SK-N-MC (cell line): ENCODE data around the gene SIPA1L3.

Experiments
- DNase-seq: peaks from one replicate; pipeline ENCODE4 v3.0.0-alpha.2; 2011; ENCODE audit warnings: low read depth, low spot score
- H3K27ac ChIP-seq: fragments of 200-600 bp; sonication (generic); 2 replicates; pipeline ENCODE4 v1.5.1; 2016; ENCODE audit warnings: mixed run types
- H3K36me3 ChIP-seq: fragments of 200-600 bp; sonication (generic); 2 replicates; pipeline ENCODE4 v1.6.1; 2017; ENCODE audit warnings: antibody characterized with exemption, low read length, mixed read lengths; ENCODE audit not compliant: insufficient read depth
- H3K4me3 ChIP-seq: fragments of 200-600 bp; sonication (generic); 2 replicates; pipeline ENCODE4 v1.5.1; 2016
- H3K9ac ChIP-seq: fragments of 200-600 bp; sonication (generic); 2 replicates; pipeline ENCODE4 v1.8.0; 2017; ENCODE audit warnings: mixed run types, mixed read lengths; ENCODE audit not compliant: insufficient read length
- H3K9me3 ChIP-seq: fragments of 200-600 bp; sonication (generic); 2 replicates; pipeline ENCODE4 v1.6.1; 2017; ENCODE audit warnings: low read depth, mild to moderate bottlenecking, antibody characterized with exemption, low read length, moderate library complexity, mixed read lengths
- EZH2 ChIP-seq: fragments of 200-600 bp; sonication (generic); IDR thresholded peaks from one replicate; pipeline ENCODE4 v1.6.1; 2017; ENCODE audit warnings: antibody characterized with exemption
- FOXP2 ChIP-seq: optimal IDR thresholded peaks from 2 replicates; pipeline ENCODE3; 2011; ENCODE audit warnings: mild to moderate bottlenecking, moderate library complexity; ENCODE audit not compliant: insufficient read depth; ENCODE audit errors: extremely low read length, control extremely low read depth
- POLR2AphosphoS5 ChIP-seq: IDR thresholded peaks from 2 replicates; pipeline ENCODE4 v1.6.1; 2012; ENCODE audit warnings: mild to moderate bottlenecking, low read depth, low read length, borderline replicate concordance

The SIPA1L3 gene

GRCh38 chr19:38001158-38001781 lies 94.3 kb downstream of the SIPA1L3 start:
- no peaks in the 10 kb centered on the region for H3K36me3 ChIP-seq
- TF ChIP-seq EZH2, result no peak
- no peak for TF ChIP-seq POLR2AphosphoS5
- TF ChIP-seq FOXP2, result no peak
- H3K4me3 ChIP-seq, result no peak overlapping the region
- no peak overlapping the region for H3K9ac ChIP-seq
- H3K27ac ChIP-seq, result no peak overlapping the region
- DNase-seq, result no peak
- H3K9me3 ChIP-seq, result no peaks in the 10 kb centered on the region

GRCh38 chr19:38003438-38004185 lies 96.6 kb downstream of the SIPA1L3 start:
- Histone ChIP-seq H3K9ac (peak overlapping the region; percentile 15), H3K4me3 (peak overlapping the region; percentile 66), H3K27ac (peak overlapping the region; percentile 81), H3K9me3 (no peaks in the 10 kb centered on the region), H3K36me3 (no peaks in the 10 kb centered on the region)
- no peak for TF ChIP-seq EZH2
- no peak for DNase-seq

- no peak for DNase-seq
- Histone ChIP-seq H3K36me3 (no peaks in the 10 kb centered on the region), H3K9me3 (no peaks in the 10 kb centered on the region), H3K4me3 (peak overlapping the region; percentile 66; the same call in 1 of the 2 replicates), H3K9ac (peak overlapping the region; percentile 15), H3K27ac (peak overlapping the region; percentile 81)
- TF ChIP-seq EZH2 (no peak), FOXP2 (no peak), POLR2AphosphoS5 (no peak)
Measured at GRCh38 chr19:38004186-38004520, 97.1 kb downstream of the SIPA1L3 start.

- Histone ChIP-seq H3K9me3 (no peaks in the 10 kb centered on the region), H3K9ac (no peak overlapping the region), H3K4me3 (no peak overlapping the region), H3K36me3 (no peaks in the 10 kb centered on the region), H3K27ac (no peak overlapping the region)
- TF ChIP-seq POLR2AphosphoS5, result no peak
- no peak for TF ChIP-seq FOXP2
- no peak for TF ChIP-seq EZH2
- DNase-seq, result no peak
Measured at GRCh38 chr19:38004521-38005223, 97.7 kb downstream of the SIPA1L3 start.

GRCh38 chr19:38005224-38005614 lies 98.2 kb downstream of the SIPA1L3 start:
- Histone ChIP-seq H3K36me3 (no peaks in the 10 kb centered on the region), H3K9me3 (no peaks in the 10 kb centered on the region), H3K9ac (no peak overlapping the region), H3K4me3 (no peak overlapping the region), H3K27ac (no peak overlapping the region)
- TF ChIP-seq POLR2AphosphoS5, result no peak
- no peak for TF ChIP-seq FOXP2
- no peak for TF ChIP-seq EZH2
- DNase-seq, result no peak

GRCh38 chr19:38006361-38007045 lies 99.5 kb downstream of the SIPA1L3 start:
- Histone ChIP-seq H3K36me3 (no peaks in the 10 kb centered on the region), H3K9me3 (no peaks in the 10 kb centered on the region), H3K4me3 (no peak overlapping the region), H3K27ac (no peak overlapping the region), H3K9ac (no peak overlapping the region)
- no peak for DNase-seq
- TF ChIP-seq FOXP2, result no peak
- no peak for TF ChIP-seq POLR2AphosphoS5
- TF ChIP-seq EZH2, result no peak

- H3K9ac ChIP-seq, result no peak overlapping the region
- no peak overlapping the region for H3K4me3 ChIP-seq
- DNase-seq, result no peak
- no peak overlapping the region for H3K27ac ChIP-seq
- no peaks in the 10 kb centered on the region for H3K36me3 ChIP-seq
- H3K9me3 ChIP-seq, result no peaks in the 10 kb centered on the region
- no peak for TF ChIP-seq EZH2
- TF ChIP-seq POLR2AphosphoS5, result no peak
- TF ChIP-seq FOXP2, result no peak
Measured at GRCh38 chr19:38009650-38010242, 102.7 kb downstream of the SIPA1L3 start.

GRCh38 chr19:38011426-38011825 lies 104.4 kb downstream of the SIPA1L3 start:
- no peaks in the 10 kb centered on the region for H3K9me3 ChIP-seq
- no peaks in the 10 kb centered on the region for H3K36me3 ChIP-seq
- no peak overlapping the region for H3K27ac ChIP-seq
- H3K4me3 ChIP-seq, result no peak overlapping the region
- TF ChIP-seq POLR2AphosphoS5 (no peak), FOXP2 (no peak), EZH2 (no peak)
- DNase-seq, result no peak
- no peak overlapping the region for H3K9ac ChIP-seq
